ENCODE results near the gene CLCA2.

DNA sequence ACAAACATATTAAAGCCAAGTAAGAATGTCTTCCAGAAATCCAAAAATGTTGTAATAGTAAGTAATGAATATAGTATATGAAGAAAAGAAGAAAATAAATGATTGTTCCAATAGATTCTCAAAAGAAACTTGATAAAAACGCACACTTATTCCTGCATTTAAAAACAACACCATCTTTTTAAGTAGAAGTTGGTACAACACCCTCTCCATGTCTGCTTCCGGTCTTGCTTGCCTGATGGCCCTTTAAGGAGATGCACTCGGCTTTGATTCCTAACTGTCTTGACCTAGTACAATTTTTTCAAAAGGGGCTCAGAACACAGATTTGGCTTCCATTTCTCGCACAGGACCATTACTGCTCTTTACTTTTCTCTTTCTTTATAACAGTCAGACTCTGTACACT, 53.7 kb downstream of the CLCA2 start:
- TF ChIP-seq, protein P1, sequence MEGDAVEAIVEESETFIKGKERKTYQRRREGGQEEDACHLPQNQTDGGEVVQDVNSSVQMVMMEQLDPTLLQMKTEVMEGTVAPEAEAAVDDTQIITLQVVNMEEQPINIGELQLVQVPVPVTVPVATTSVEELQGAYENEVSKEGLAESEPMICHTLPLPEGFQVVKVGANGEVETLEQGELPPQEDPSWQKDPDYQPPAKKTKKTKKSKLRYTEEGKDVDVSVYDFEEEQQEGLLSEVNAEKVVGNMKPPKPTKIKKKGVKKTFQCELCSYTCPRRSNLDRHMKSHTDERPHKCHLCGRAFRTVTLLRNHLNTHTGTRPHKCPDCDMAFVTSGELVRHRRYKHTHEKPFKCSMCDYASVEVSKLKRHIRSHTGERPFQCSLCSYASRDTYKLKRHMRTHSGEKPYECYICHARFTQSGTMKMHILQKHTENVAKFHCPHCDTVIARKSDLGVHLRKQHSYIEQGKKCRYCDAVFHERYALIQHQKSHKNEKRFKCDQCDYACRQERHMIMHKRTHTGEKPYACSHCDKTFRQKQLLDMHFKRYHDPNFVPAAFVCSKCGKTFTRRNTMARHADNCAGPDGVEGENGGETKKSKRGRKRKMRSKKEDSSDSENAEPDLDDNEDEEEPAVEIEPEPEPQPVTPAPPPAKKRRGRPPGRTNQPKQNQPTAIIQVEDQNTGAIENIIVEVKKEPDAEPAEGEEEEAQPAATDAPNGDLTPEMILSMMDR (conservative IDR thresholded peaks at IDR 0.05; ENCODE audit: low read depth, low read length), result no peak
- TF ChIP-seq EZH2 (IDR thresholded peaks at IDR 0.05; ENCODE audit: borderline replicate concordance, low read depth, low read length, poor library complexity, severe bottlenecking), result no peak

All from A673 (cell line).